ENCODE measurements around the gene ST3GAL6. TPM values are rescaled to one million over a fixed set of nuclear protein-coding genes. Genes with fewer than 3 reads are reported as not detected.
A peak's percentile ranks its signal among the peaks of the same experiment; 100 is the strongest.

Gene ST3GAL6
- total RNA-seq, 1 donor from 2014 or later: 46.8 TPM

- Mint-ChIP-seq H3K9me3 (ENCODE audit: low read depth) (no peaks in the 10 kb centered on the region), H3K4me3 (ENCODE audit: low read depth) (no peak overlapping the region), H3K36me3 (ENCODE audit: insufficient read depth) (peaks cover 8% of the 10 kb centered on the region), H3K4me1 (ENCODE audit: low read depth) (peaks cover 43% of the 10 kb centered on the region), H3K27me3 (no peaks in the 10 kb centered on the region), H3K27ac (no peak overlapping the region)
- TF ChIP-seq CTCF (IDR thresholded peaks at IDR 0.05; ENCODE audit: unreplicated experiment): no peak
- DNase-seq (ENCODE audit: low spot score, unreplicated experiment): no peak
These were observed 8.7 kb upstream of the ST3GAL6 start for GRCh38 chr3:98754483-98754882.

GRCh38 chr3:98755601-98756000, 7.5 kb upstream of the ST3GAL6 start:
- no peaks in the 10 kb centered on the region for H3K27me3 Mint-ChIP-seq
- H3K36me3 Mint-ChIP-seq (ENCODE audit: insufficient read depth): peaks cover 12% of the 10 kb centered on the region
- peak overlapping the region; percentile 14 for H3K27ac Mint-ChIP-seq
- H3K4me3 Mint-ChIP-seq (ENCODE audit: low read depth): no peak overlapping the region
- no peak for DNase-seq (ENCODE audit: low spot score, unreplicated experiment)
- H3K4me1 Mint-ChIP-seq (ENCODE audit: low read depth): peaks cover 45% of the 10 kb centered on the region
- no peak for TF ChIP-seq CTCF (IDR thresholded peaks at IDR 0.05; ENCODE audit: unreplicated experiment)
- H3K9me3 Mint-ChIP-seq (ENCODE audit: low read depth): no peaks in the 10 kb centered on the region

- TF ChIP-seq CTCF (IDR thresholded peaks at IDR 0.05; ENCODE audit: unreplicated experiment): no peak
- H3K9me3 Mint-ChIP-seq (ENCODE audit: low read depth): no peaks in the 10 kb centered on the region
- no peak for DNase-seq (ENCODE audit: low spot score, unreplicated experiment)
- H3K4me1 Mint-ChIP-seq (ENCODE audit: low read depth): peaks cover 60% of the 10 kb centered on the region
- H3K36me3 Mint-ChIP-seq (ENCODE audit: insufficient read depth): peaks cover 10% of the 10 kb centered on the region
- no peaks in the 10 kb centered on the region for H3K27me3 Mint-ChIP-seq
- H3K4me3 Mint-ChIP-seq (ENCODE audit: low read depth): no peak overlapping the region
- H3K27ac Mint-ChIP-seq: peak overlapping the region; percentile 51
These were observed 3.5 kb upstream of the ST3GAL6 start for GRCh38 chr3:98759629-98760028.

GRCh38 chr3:98761643-98762229, 1.4 kb upstream of the ST3GAL6 start:
- no peak for TF ChIP-seq CTCF (IDR thresholded peaks at IDR 0.05; ENCODE audit: unreplicated experiment)
- H3K9me3 Mint-ChIP-seq (ENCODE audit: low read depth): no peaks in the 10 kb centered on the region
- H3K4me1 Mint-ChIP-seq (ENCODE audit: low read depth): peaks cover 57% of the 10 kb centered on the region
- no peaks in the 10 kb centered on the region for H3K27me3 Mint-ChIP-seq
- no peak overlapping the region for H3K27ac Mint-ChIP-seq
- H3K36me3 Mint-ChIP-seq (ENCODE audit: insufficient read depth): peaks cover 10% of the 10 kb centered on the region
- DNase-seq (ENCODE audit: low spot score, unreplicated experiment): no peak
- H3K4me3 Mint-ChIP-seq (ENCODE audit: low read depth): no peak overlapping the region

GRCh38 chr3:98763819-98764418, 779 bp downstream of the ST3GAL6 start:
- peaks cover 47% of the 10 kb centered on the region for H3K4me1 Mint-ChIP-seq (ENCODE audit: low read depth)
- no peak for TF ChIP-seq CTCF (IDR thresholded peaks at IDR 0.05; ENCODE audit: unreplicated experiment)
- no peaks in the 10 kb centered on the region for H3K9me3 Mint-ChIP-seq (ENCODE audit: low read depth)
- peak overlapping the region; percentile 12 for H3K27ac Mint-ChIP-seq
- H3K27me3 Mint-ChIP-seq: no peaks in the 10 kb centered on the region
- peaks cover 10% of the 10 kb centered on the region for H3K36me3 Mint-ChIP-seq (ENCODE audit: insufficient read depth)
- no peak for DNase-seq (ENCODE audit: low spot score, unreplicated experiment)
- H3K4me3 Mint-ChIP-seq (ENCODE audit: low read depth): no peak overlapping the region
